ENCODE data around the gene CAMK1D. TPM values are rescaled to one million over a fixed set of nuclear protein-coding genes. Genes with fewer than 3 reads are reported as not detected.

CAMK1D gene
- polyA plus RNA-seq, 1 of the 3 experiments (the other 2 are of a cell fraction): 4.1 TPM

- POLR2A ChIA-PET: no interaction called here
These were observed 86.0 kb downstream of the CAMK1D start for GRCh38 chr10:12435348-12435747.

More at GRCh38 chr10:12435348-12435747, 86.0 kb downstream of the CAMK1D start:
- Histone ChIP-seq H3K27ac (ENCODE audit: low read depth in 2 of 2, low read length in 1 of 2) (no peak overlapping the region), H4K20me1 (ENCODE audit: insufficient read depth) (no peaks in the 10 kb centered on the region), H3K4me1 (ENCODE audit: control insufficient read depth in 1 of 2, insufficient read depth in 2 of 2, low read depth in 1 of 2, low read length in 1 of 2) (no peaks in the 10 kb centered on the region), H3K27me3 (ENCODE audit: insufficient read depth) (no peaks in the 10 kb centered on the region), H3F3A (replicated peaks; ENCODE audit: insufficient read depth) (no peaks in the 10 kb centered on the region), H3K79me2 (ENCODE audit: insufficient read depth) (no peaks in the 10 kb centered on the region), H3K9ac (no peak overlapping the region), H3K4me2 (no peak overlapping the region), H3K9me3 (no peaks in the 10 kb centered on the region), H3K9me2 (no peaks in the 10 kb centered on the region), H3K36me3 (replicated peaks in 1 of 2; ENCODE audit: control insufficient read depth in 1 of 2, insufficient read depth in 2 of 2, low read length in 1 of 2) (no peaks in the 10 kb centered on the region), H2AFZ (ENCODE audit: low read depth) (no peak overlapping the region), H3K4me3 (ENCODE audit: low read depth in 2 of 2, low read length in 1 of 2) (no peak overlapping the region)
- TF ChIP-seq CTCF (IDR thresholded peaks at IDR 0.05): no peak
- no peak for TF ChIP-seq EZH2phosphoT487 (IDR thresholded peaks at IDR 0.05; ENCODE audit: borderline replicate concordance, low read depth)
- no peak for TF ChIP-seq RCOR1 (IDR thresholded peaks at IDR 0.05; ENCODE audit: low read length)
- TF ChIP-seq, protein P1, sequence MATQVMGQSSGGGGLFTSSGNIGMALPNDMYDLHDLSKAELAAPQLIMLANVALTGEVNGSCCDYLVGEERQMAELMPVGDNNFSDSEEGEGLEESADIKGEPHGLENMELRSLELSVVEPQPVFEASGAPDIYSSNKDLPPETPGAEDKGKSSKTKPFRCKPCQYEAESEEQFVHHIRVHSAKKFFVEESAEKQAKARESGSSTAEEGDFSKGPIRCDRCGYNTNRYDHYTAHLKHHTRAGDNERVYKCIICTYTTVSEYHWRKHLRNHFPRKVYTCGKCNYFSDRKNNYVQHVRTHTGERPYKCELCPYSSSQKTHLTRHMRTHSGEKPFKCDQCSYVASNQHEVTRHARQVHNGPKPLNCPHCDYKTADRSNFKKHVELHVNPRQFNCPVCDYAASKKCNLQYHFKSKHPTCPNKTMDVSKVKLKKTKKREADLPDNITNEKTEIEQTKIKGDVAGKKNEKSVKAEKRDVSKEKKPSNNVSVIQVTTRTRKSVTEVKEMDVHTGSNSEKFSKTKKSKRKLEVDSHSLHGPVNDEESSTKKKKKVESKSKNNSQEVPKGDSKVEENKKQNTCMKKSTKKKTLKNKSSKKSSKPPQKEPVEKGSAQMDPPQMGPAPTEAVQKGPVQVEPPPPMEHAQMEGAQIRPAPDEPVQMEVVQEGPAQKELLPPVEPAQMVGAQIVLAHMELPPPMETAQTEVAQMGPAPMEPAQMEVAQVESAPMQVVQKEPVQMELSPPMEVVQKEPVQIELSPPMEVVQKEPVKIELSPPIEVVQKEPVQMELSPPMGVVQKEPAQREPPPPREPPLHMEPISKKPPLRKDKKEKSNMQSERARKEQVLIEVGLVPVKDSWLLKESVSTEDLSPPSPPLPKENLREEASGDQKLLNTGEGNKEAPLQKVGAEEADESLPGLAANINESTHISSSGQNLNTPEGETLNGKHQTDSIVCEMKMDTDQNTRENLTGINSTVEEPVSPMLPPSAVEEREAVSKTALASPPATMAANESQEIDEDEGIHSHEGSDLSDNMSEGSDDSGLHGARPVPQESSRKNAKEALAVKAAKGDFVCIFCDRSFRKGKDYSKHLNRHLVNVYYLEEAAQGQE (IDR thresholded peaks at IDR 0.05; ENCODE audit: low read depth, low read length): no peak
- TF ChIP-seq ELF1 (IDR thresholded peaks at IDR 0.05): no peak
- TF ChIP-seq MXI1 (IDR thresholded peaks at IDR 0.05; ENCODE audit: low read depth, low read length): no peak
- no peak for TF ChIP-seq FOSL2 (IDR thresholded peaks at IDR 0.05; ENCODE audit: borderline replicate concordance, low read depth)
- TF ChIP-seq, protein P2, sequence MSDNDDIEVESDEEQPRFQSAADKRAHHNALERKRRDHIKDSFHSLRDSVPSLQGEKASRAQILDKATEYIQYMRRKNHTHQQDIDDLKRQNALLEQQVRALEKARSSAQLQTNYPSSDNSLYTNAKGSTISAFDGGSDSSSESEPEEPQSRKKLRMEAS (IDR thresholded peaks at IDR 0.05; ENCODE audit: low read depth): no peak
- no peak for TF ChIP-seq SMC3 (IDR thresholded peaks at IDR 0.05; ENCODE audit: low read depth, low read length)
- TF ChIP-seq NRF1 (IDR thresholded peaks at IDR 0.05; ENCODE audit: low read depth, low read length): no peak
- TF ChIP-seq IRF3 (IDR thresholded peaks at IDR 0.05; ENCODE audit: low read depth, low read length): no peak
- no peak for TF ChIP-seq JUND (IDR thresholded peaks at IDR 0.05)
- no peak for TF ChIP-seq RXRA (IDR thresholded peaks at IDR 0.05; ENCODE audit: borderline replicate concordance, low read depth)
- no peak for TF ChIP-seq GABPA (IDR thresholded peaks at IDR 0.05; ENCODE audit: low read depth)
- TF ChIP-seq SIN3A (IDR thresholded peaks at IDR 0.05; ENCODE audit: borderline replicate concordance, low read depth, low read length): no peak
- CTCF ChIA-PET: interaction anchor here (0.6 kb wide), 1 partner anchor 181 kb away, joined by 3 read pairs; no protein-coding TSS in a partner anchor
- 96% methylated on average over 6 of the region's 6 CpGs for WGBS (ENCODE audit: low lambda C conversion rate)
- DNase-seq: no peak

Measured in SK-N-SH (cell line).